A673 (cell line): ENCODE results near the gene C9orf85.

Source experiments
- CTCF ChIP-seq: fragments of 300-800, 200-600 bp; sonication (generic); conservative IDR thresholded peaks from 2 replicates; pipeline ENCODE4 v1.5.1; 2017; ENCODE audit warnings: low read depth, mild to moderate bottlenecking, antibody characterized with exemption, low read length, moderate library complexity, mixed read lengths
- EZH2 ChIP-seq: fragments of 200-600 bp; sonication (generic); IDR thresholded peaks from 2 replicates; pipeline ENCODE4 v1.6.1; 2017; ENCODE audit warnings: borderline replicate concordance, low read depth, mild to moderate bottlenecking, mixed read lengths, antibody characterized with exemption, low read length; ENCODE audit not compliant: poor library complexity, severe bottlenecking

DNA sequence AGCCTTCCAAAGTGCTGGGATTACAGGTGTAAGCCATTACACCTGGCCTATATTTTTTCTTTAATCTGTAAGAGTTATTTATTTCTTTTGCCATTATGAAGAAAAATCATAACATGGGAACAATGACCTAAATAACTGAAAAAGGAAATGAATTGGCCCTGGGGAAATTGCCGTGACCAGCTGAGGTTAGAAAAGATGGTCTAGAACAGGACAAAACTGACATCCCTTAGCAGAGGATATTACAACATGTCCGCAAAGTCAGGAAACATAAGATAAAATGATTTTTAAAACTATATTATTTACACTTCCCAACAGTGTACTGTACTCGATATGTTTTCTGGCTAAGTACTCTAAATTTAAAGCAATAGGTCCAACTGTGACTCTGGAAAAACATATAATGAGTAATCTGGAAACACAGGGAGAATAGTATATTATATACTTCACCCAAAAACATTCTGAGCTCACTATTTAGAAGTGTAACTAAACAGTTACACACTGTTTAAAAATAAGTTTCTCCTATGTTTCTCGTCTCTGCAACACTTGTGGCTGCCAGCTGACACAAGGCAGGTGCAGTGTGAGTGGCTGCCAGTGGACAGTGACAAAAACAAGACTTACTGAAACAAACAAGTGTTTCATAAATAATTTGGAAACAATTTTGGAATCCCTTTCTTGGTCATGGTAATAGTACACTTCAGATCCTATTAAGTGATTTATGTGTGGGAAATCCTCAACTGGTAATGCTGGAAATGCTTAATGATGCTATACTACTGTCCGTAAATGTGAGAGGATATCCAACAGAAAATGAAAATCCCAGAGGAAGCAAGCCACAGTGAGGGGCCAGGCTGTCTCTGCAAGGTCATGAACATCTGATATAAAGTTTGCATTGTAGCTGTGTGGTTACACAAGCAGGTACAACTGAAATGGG is 69.1 kb downstream of the C9orf85 start:
- TF ChIP-seq CTCF (no peak), EZH2 (no peak)
